Esophagus squamous epithelium (tissue), 4 donors: ENCODE measurements around the gene SDHAF3.

ENCODE experiments used
- CTCF ChIP-seq, 6 experiments: fragments of 450-650 bp in 4 of 6; fragments of 200-600 bp in 2 of 6; sonication (generic) in 2 of 6; IDR thresholded peaks; one replicate each; pipeline ENCODE4 v1.5.1; 2016 to 2019; ENCODE audit warnings: antibody characterized with exemption in 6 of 6, mild to moderate bottlenecking in 4 of 6, moderate library complexity in 4 of 6
- POLR2A ChIP-seq, 4 donors: fragments of 450-650 bp; IDR thresholded peaks; one replicate each; pipeline ENCODE4 v1.6.1; 2017; ENCODE audit warnings: antibody characterized with exemption in 4 of 4, mild to moderate bottlenecking in 4 of 4, moderate library complexity in 3 of 4

GRCh38 chr7:97226541-97226940 lies 109.0 kb downstream of the SDHAF3 start:
- TF ChIP-seq CTCF (IDR thresholded peaks at IDR 0.05) (no peak), POLR2A (IDR thresholded peaks at IDR 0.05) (no peak)
